HG03139 (cell line): ENCODE data around the gene ERGIC1.

Source experiments
- ATAC-seq: cut with Tn5 transposase; IDR thresholded peaks from one replicate; pipeline ENCODE4 v1.9.1; 2021; ENCODE audit not compliant: unreplicated experiment

The ERGIC1 gene

GRCh38 chr5:172898843-172899369, 64.9 kb downstream of the ERGIC1 start:
- no peak for ATAC-seq

- no peak for ATAC-seq
Measured at GRCh38 chr5:172899436-172899835, 65.4 kb downstream of the ERGIC1 start.

- no peak for ATAC-seq
Measured at GRCh38 chr5:172901012-172901780, 67.1 kb downstream of the ERGIC1 start.

GRCh38 chr5:172901788-172902496, 67.9 kb downstream of the ERGIC1 start:
- no peak for ATAC-seq

GRCh38 chr5:172902497-172903472, 68.7 kb downstream of the ERGIC1 start:
- no peak for ATAC-seq

GRCh38 chr5:172903790-172904189, 69.7 kb downstream of the ERGIC1 start:
- no peak for ATAC-seq

- no peak for ATAC-seq
Measured at GRCh38 chr5:172904312-172904642, 70.2 kb downstream of the ERGIC1 start.

- no peak for ATAC-seq
Measured at GRCh38 chr5:172904643-172905345, 70.7 kb downstream of the ERGIC1 start.

- no peak for ATAC-seq
Measured at GRCh38 chr5:172905346-172906140, 71.5 kb downstream of the ERGIC1 start.

- ATAC-seq, result no peak
Measured at GRCh38 chr5:172906436-172906835, 72.4 kb downstream of the ERGIC1 start.

GRCh38 chr5:172906888-172907287, 72.8 kb downstream of the ERGIC1 start:
- no peak for ATAC-seq

- ATAC-seq, result no peak
Measured at GRCh38 chr5:172907657-172908056, 73.6 kb downstream of the ERGIC1 start.

GRCh38 chr5:172908662-172909061, 74.6 kb downstream of the ERGIC1 start:
- ATAC-seq, result no peak

- ATAC-seq, result no peak
Measured at GRCh38 chr5:172909931-172910502, 76.0 kb downstream of the ERGIC1 start.

- ATAC-seq, result no peak
Measured at GRCh38 chr5:172910828-172911627, 77.0 kb downstream of the ERGIC1 start.

- ATAC-seq, result no peak
Measured at GRCh38 chr5:172911628-172911880, 77.5 kb downstream of the ERGIC1 start.

- ATAC-seq, result no peak
Measured at GRCh38 chr5:172911976-172912375, 77.9 kb downstream of the ERGIC1 start.

- ATAC-seq, result no peak
Measured at GRCh38 chr5:172913117-172913850, 79.2 kb downstream of the ERGIC1 start.
